Measurements from ENCODE around the gene RASA2. TPM values are rescaled to one million over a fixed set of nuclear protein-coding genes. Genes with fewer than 3 reads are reported as not detected.

The RASA2 gene
- total and polyA plus RNA-seq, 4 donors, result 1.6 to 5.4 (median 4.6) TPM

DNA sequence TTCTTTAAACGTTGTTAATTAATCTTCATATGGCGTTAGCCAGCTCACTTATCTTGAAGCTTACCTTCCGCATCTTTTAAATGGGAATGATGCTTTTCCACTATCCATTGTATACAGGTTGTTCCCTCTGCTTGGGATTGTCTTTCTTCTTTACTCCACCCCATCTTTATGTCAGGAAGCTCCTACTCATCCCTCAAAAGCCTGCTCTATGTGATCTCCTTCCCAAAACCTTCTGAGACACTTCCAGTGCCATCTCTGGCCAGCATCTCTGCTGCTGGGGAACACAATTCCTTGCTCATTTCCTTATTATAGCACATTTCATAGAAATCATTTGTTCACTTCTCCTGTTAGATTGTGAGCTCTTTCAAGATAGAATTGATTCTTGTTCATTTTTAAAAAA is 4.3 kb downstream of the RASA2 start:
- Histone ChIP-seq H3K4me1 (ENCODE audit: control insufficient read depth in 4 of 4, insufficient read depth in 4 of 4, low read length in 3 of 4) (peaks cover 2 to 15% (median 10%) of the 10 kb centered on the region in 4 donors), H3K9ac (ENCODE audit: low read depth in 1 of 2, low read length in 2 of 2) (no peak overlapping the region), H3K27me3 (ENCODE audit: control insufficient read depth in 4 of 4, insufficient read depth in 4 of 4, low read length in 3 of 4) (no peaks in the 10 kb centered on the region), H3K9me3 (ENCODE audit: control insufficient read depth in 4 of 4, low read length in 3 of 4) (no peaks in the 10 kb centered on the region), H3K4me3 (ENCODE audit: low read depth in 1 of 3, low read length in 3 of 3) (no peak overlapping the region), H3K36me3 (ENCODE audit: control insufficient read depth in 4 of 4, insufficient read depth in 3 of 4, low read depth in 1 of 4, low read length in 3 of 4) (no peaks in the 10 kb centered on the region), H3K27ac (ENCODE audit: low read depth in 1 of 2, low read length in 2 of 2) (no peak overlapping the region)
- WGBS, result 93% methylated on average over 3 of the region's 3 CpGs
- DNase-seq (ENCODE audit: low spot score), result no peak
- no peak for TF ChIP-seq TAF1 (conservative IDR thresholded peaks at IDR 0.05)
- TF ChIP-seq, protein P1, sequence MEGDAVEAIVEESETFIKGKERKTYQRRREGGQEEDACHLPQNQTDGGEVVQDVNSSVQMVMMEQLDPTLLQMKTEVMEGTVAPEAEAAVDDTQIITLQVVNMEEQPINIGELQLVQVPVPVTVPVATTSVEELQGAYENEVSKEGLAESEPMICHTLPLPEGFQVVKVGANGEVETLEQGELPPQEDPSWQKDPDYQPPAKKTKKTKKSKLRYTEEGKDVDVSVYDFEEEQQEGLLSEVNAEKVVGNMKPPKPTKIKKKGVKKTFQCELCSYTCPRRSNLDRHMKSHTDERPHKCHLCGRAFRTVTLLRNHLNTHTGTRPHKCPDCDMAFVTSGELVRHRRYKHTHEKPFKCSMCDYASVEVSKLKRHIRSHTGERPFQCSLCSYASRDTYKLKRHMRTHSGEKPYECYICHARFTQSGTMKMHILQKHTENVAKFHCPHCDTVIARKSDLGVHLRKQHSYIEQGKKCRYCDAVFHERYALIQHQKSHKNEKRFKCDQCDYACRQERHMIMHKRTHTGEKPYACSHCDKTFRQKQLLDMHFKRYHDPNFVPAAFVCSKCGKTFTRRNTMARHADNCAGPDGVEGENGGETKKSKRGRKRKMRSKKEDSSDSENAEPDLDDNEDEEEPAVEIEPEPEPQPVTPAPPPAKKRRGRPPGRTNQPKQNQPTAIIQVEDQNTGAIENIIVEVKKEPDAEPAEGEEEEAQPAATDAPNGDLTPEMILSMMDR (IDR thresholded peaks at IDR 0.05; ENCODE audit: low read depth, low read length, missing input control), result no peak
- no peak for TF ChIP-seq HNF4G (IDR thresholded peaks at IDR 0.05)
- TF ChIP-seq EGR1 (IDR thresholded peaks at IDR 0.05; ENCODE audit: low read depth in 2 of 2), result no peak
- TF ChIP-seq, protein P2, sequence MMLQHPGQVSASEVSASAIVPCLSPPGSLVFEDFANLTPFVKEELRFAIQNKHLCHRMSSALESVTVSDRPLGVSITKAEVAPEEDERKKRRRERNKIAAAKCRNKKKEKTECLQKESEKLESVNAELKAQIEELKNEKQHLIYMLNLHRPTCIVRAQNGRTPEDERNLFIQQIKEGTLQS (IDR thresholded peaks at IDR 0.05), result no peak
- TF ChIP-seq HNF4A (conservative IDR thresholded peaks at IDR 0.05), result no peak
- TF ChIP-seq JUND (IDR thresholded peaks at IDR 0.05), result no peak
- TF ChIP-seq RXRA (IDR thresholded peaks at IDR 0.05), result no peak
- TF ChIP-seq, protein P3, sequence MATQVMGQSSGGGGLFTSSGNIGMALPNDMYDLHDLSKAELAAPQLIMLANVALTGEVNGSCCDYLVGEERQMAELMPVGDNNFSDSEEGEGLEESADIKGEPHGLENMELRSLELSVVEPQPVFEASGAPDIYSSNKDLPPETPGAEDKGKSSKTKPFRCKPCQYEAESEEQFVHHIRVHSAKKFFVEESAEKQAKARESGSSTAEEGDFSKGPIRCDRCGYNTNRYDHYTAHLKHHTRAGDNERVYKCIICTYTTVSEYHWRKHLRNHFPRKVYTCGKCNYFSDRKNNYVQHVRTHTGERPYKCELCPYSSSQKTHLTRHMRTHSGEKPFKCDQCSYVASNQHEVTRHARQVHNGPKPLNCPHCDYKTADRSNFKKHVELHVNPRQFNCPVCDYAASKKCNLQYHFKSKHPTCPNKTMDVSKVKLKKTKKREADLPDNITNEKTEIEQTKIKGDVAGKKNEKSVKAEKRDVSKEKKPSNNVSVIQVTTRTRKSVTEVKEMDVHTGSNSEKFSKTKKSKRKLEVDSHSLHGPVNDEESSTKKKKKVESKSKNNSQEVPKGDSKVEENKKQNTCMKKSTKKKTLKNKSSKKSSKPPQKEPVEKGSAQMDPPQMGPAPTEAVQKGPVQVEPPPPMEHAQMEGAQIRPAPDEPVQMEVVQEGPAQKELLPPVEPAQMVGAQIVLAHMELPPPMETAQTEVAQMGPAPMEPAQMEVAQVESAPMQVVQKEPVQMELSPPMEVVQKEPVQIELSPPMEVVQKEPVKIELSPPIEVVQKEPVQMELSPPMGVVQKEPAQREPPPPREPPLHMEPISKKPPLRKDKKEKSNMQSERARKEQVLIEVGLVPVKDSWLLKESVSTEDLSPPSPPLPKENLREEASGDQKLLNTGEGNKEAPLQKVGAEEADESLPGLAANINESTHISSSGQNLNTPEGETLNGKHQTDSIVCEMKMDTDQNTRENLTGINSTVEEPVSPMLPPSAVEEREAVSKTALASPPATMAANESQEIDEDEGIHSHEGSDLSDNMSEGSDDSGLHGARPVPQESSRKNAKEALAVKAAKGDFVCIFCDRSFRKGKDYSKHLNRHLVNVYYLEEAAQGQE (IDR thresholded peaks at IDR 0.05), result no peak
- TF ChIP-seq SP1 (IDR thresholded peaks at IDR 0.05), result no peak
- TF ChIP-seq FOXA2 (IDR thresholded peaks at IDR 0.05), result no peak
- TF ChIP-seq, protein P4, sequence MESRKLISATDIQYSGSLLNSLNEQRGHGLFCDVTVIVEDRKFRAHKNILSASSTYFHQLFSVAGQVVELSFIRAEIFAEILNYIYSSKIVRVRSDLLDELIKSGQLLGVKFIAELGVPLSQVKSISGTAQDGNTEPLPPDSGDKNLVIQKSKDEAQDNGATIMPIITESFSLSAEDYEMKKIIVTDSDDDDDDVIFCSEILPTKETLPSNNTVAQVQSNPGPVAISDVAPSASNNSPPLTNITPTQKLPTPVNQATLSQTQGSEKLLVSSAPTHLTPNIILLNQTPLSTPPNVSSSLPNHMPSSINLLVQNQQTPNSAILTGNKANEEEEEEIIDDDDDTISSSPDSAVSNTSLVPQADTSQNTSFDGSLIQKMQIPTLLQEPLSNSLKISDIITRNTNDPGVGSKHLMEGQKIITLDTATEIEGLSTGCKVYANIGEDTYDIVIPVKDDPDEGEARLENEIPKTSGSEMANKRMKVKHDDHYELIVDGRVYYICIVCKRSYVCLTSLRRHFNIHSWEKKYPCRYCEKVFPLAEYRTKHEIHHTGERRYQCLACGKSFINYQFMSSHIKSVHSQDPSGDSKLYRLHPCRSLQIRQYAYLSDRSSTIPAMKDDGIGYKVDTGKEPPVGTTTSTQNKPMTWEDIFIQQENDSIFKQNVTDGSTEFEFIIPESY (IDR thresholded peaks at IDR 0.05), result no peak
- no peak for TF ChIP-seq RAD21 (IDR thresholded peaks at IDR 0.05)
- TF ChIP-seq FOXA1 (IDR thresholded peaks at IDR 0.05), result no peak
- no peak for TF ChIP-seq NR2F2 (IDR thresholded peaks at IDR 0.05)
- TF ChIP-seq YY1 (IDR thresholded peaks at IDR 0.05), result no peak
- TF ChIP-seq GABPA (IDR thresholded peaks at IDR 0.05 in 1 of 2, conservative IDR thresholded peaks at IDR 0.05 in 1 of 2), result no peak
- TF ChIP-seq, protein P5, sequence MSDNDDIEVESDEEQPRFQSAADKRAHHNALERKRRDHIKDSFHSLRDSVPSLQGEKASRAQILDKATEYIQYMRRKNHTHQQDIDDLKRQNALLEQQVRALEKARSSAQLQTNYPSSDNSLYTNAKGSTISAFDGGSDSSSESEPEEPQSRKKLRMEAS (IDR thresholded peaks at IDR 0.05), result no peak
